Karpas-422 (cell line): ENCODE measurements around the gene VIM. TPM values are rescaled to one million over a fixed set of nuclear protein-coding genes. Genes with fewer than 3 reads are reported as not detected.

ENCODE experiments used
- DNase-seq: peaks from one replicate; pipeline ENCODE4 v3.0.0-alpha.2; 2015
- H2AFZ ChIP-seq: fragments of 200-600 bp; sonication (generic); 2 replicates; pipeline ENCODE4 v1.6.1; 2014; ENCODE audit warnings: antibody characterized with exemption, low read length, mixed read lengths
- H3K27ac ChIP-seq: fragments of 200-600 bp; sonication (generic); 2 replicates; pipeline ENCODE4 v1.5.1; 2014; ENCODE audit warnings: mild to moderate bottlenecking, low read length, moderate library complexity
- H3K27me3 ChIP-seq: fragments of 200-600 bp; sonication (generic); 2 replicates; pipeline ENCODE4 v1.6.1; 2014; ENCODE audit warnings: low read length, mixed read lengths
- H3K36me3 ChIP-seq: fragments of 200-600 bp; sonication (generic); 2 replicates; pipeline ENCODE4 v1.6.1; 2014; ENCODE audit warnings: low read length, mixed read lengths; ENCODE audit not compliant: insufficient read depth
- H3K4me1 ChIP-seq: fragments of 200-600 bp; sonication (generic); 2 replicates; pipeline ENCODE4 v1.6.1; 2014; ENCODE audit warnings: mild to moderate bottlenecking, low read length, mixed read lengths
- H3K4me2 ChIP-seq: fragments of 200-600 bp; sonication (generic); 2 replicates; pipeline ENCODE4 v1.6.1; 2014; ENCODE audit warnings: low read length, low read depth, mild to moderate bottlenecking; ENCODE audit not compliant: poor library complexity, severe bottlenecking
- H3K4me3 ChIP-seq: fragments of 200-600 bp; sonication (generic); 2 replicates; pipeline ENCODE4 v1.5.1; 2014; ENCODE audit warnings: mild to moderate bottlenecking, antibody characterized with exemption, low read length, mixed read lengths
- H3K79me2 ChIP-seq: fragments of 200-600 bp; sonication (generic); 2 replicates; pipeline ENCODE4 v1.6.1; 2014; ENCODE audit warnings: mild to moderate bottlenecking, low read length, mixed read lengths
- H3K9ac ChIP-seq: fragments of 200-600 bp; sonication (generic); 2 replicates; pipeline ENCODE4 v1.6.0; 2014; ENCODE audit warnings: low read length
- H3K9me2 ChIP-seq: fragments of 200-600 bp; sonication (generic), shearing (Covaris generic); replicated peaks from 2 replicates; pipeline ENCODE4 v1.6.0; 2014; ENCODE audit warnings: mild to moderate bottlenecking, low read length, moderate library complexity; ENCODE audit not compliant: insufficient read depth
- H3K9me3 ChIP-seq: fragments of 300-700, 200-600 bp; sonication (generic); 2 replicates; pipeline ENCODE4 v1.6.1; 2014; ENCODE audit warnings: low read length, mixed read lengths
- H4K20me1 ChIP-seq: fragments of 200-600 bp; sonication (generic); 2 replicates; pipeline ENCODE4 v1.6.1; 2014; ENCODE audit warnings: mild to moderate bottlenecking, antibody characterized with exemption, low read length, low read depth; ENCODE audit not compliant: insufficient read depth
- total RNA-seq: library from RNA; depleted of rRNA; stranded (reverse); fragments of >200 nt; shearing (Covaris generic); gene quantifications from 2 replicates; pipeline ENCODE4 v1.2.3, GENCODE V29; 2014; ENCODE audit warnings: low replicate concordance

The VIM gene
- total RNA-seq, 1 experiment from 2014 or later, result 7.0 TPM

DNA sequence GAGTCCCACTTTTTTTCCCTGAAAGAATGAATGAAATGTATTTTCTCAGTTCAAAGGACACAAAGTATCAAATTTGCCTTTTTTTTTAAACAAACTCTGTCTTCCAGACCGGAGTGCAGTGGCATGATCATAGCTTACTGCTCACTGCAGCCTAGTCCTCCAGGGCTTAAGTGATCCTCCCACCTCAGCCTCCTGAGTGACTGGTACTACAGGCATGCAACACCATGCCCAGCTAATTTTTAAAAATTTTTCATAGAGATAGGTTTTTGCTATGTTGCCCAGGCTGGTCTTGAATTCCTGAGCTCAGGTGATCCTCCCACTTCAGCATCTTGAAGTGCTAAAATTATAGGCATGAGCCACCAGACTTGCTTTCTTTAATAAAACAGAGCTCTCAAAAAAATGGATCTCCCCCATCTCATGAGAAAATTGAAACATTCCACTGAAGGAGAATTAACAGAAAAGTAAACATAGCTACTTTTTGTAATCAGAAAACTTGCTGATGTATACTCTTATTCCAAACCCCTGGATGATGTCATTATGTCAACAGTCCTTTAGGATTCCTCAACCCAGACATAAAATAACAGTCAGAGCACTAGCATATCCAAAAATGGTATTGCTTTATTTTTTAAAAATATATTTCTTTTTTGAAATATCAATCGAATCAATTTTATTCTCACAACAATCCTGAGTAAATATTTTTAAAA, 14.2 kb upstream of the VIM start:
- Histone ChIP-seq H2AFZ (no peak overlapping the region), H3K9me3 (no peaks in the 10 kb centered on the region), H3K27me3 (no peaks in the 10 kb centered on the region), H3K79me2 (no peaks in the 10 kb centered on the region), H4K20me1 (no peaks in the 10 kb centered on the region), H3K4me3 (no peak overlapping the region), H3K4me1 (no peaks in the 10 kb centered on the region), H3K9ac (no peak overlapping the region), H3K4me2 (no peak overlapping the region), H3K36me3 (no peaks in the 10 kb centered on the region), H3K9me2 (no peaks in the 10 kb centered on the region), H3K27ac (no peak overlapping the region)
- DNase-seq, result no peak

- no peak for DNase-seq
- no peaks in the 10 kb centered on the region for H3K27me3 ChIP-seq
- H3K9me3 ChIP-seq, result no peaks in the 10 kb centered on the region
- no peak overlapping the region for H2AFZ ChIP-seq
- H3K4me3 ChIP-seq, result no peak overlapping the region
- H3K9me2 ChIP-seq, result no peaks in the 10 kb centered on the region
- no peaks in the 10 kb centered on the region for H4K20me1 ChIP-seq
- H3K27ac ChIP-seq, result no peak overlapping the region
- H3K4me2 ChIP-seq, result no peak overlapping the region
- H3K9ac ChIP-seq, result no peak overlapping the region
- no peaks in the 10 kb centered on the region for H3K36me3 ChIP-seq
- no peaks in the 10 kb centered on the region for H3K4me1 ChIP-seq
- H3K79me2 ChIP-seq, result no peaks in the 10 kb centered on the region
Measured at GRCh38 chr10:17214526-17214925, 13.5 kb upstream of the VIM start.

- Histone ChIP-seq H3K27ac (no peak overlapping the region), H3K36me3 (no peaks in the 10 kb centered on the region), H3K9me2 (no peaks in the 10 kb centered on the region), H3K79me2 (no peaks in the 10 kb centered on the region), H3K27me3 (no peaks in the 10 kb centered on the region), H2AFZ (no peak overlapping the region), H4K20me1 (no peaks in the 10 kb centered on the region), H3K4me3 (no peak overlapping the region), H3K9me3 (no peaks in the 10 kb centered on the region), H3K4me1 (no peaks in the 10 kb centered on the region), H3K9ac (no peak overlapping the region), H3K4me2 (no peak overlapping the region)
- no peak for DNase-seq
Measured at GRCh38 chr10:17214971-17215781, 12.9 kb upstream of the VIM start.

DNA sequence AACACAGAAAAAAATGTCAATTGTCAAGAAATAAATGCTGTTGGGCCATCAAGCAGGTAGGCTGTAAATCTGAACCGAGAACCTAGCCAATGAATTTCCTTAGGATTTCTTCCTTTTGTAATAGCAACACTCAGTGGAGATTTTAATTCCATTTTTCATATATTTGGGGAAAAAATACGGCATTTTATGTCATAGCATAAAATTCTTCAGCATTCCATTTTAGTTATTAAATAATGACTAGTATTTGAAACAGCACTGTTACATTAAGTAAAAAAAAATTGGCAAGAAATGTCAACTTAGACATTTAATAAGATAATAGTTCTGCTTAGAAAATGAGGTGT, 12.3 kb upstream of the VIM start:
- H3K4me3 ChIP-seq, result no peak overlapping the region
- H3K4me2 ChIP-seq, result no peak overlapping the region
- H3K9me3 ChIP-seq, result no peaks in the 10 kb centered on the region
- H3K4me1 ChIP-seq, result no peaks in the 10 kb centered on the region
- H3K9me2 ChIP-seq, result no peaks in the 10 kb centered on the region
- no peaks in the 10 kb centered on the region for H3K27me3 ChIP-seq
- H3K79me2 ChIP-seq, result no peaks in the 10 kb centered on the region
- no peak for DNase-seq
- no peaks in the 10 kb centered on the region for H4K20me1 ChIP-seq
- H3K36me3 ChIP-seq, result no peaks in the 10 kb centered on the region
- no peak overlapping the region for H3K9ac ChIP-seq
- no peak overlapping the region for H3K27ac ChIP-seq
- no peak overlapping the region for H2AFZ ChIP-seq

GRCh38 chr10:17216217-17216900, 11.7 kb upstream of the VIM start:
- Histone ChIP-seq H3K4me3 (no peak overlapping the region), H4K20me1 (no peaks in the 10 kb centered on the region), H3K9ac (no peak overlapping the region), H3K27ac (no peak overlapping the region), H2AFZ (no peak overlapping the region), H3K36me3 (no peaks in the 10 kb centered on the region), H3K27me3 (no peaks in the 10 kb centered on the region), H3K9me2 (no peaks in the 10 kb centered on the region), H3K79me2 (no peaks in the 10 kb centered on the region), H3K4me2 (no peak overlapping the region), H3K4me1 (no peaks in the 10 kb centered on the region), H3K9me3 (no peaks in the 10 kb centered on the region)
- DNase-seq, result no peak

DNA sequence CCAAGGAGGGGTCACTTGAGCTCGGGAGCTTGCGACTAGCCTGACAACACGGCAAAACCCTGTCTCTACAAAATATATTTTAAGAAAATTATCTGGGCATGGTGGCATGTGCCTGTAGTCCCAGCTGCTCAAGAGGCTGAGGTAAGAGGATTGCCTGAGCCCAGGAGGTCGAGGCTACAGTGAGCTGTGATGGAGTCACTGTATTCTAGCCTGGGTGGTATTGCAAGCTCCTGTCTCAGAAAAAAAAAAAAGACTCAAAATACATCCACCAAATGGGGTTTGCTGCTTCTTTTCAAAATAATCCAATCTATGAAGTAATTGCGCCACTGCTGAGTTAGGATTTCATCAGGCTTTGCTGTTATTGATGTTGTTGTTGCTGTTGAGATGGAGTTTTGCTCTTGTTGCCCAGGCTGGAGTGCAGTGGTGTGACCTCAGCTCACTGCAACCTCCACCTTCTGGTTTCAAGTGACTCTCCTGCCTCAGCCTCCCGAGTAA, 11.1 kb upstream of the VIM start:
- Histone ChIP-seq H3K4me2 (no peak overlapping the region), H3K9ac (no peak overlapping the region)

GRCh38 chr10:17217631-17218232, 10.3 kb upstream of the VIM start:
- no peak overlapping the region for H3K27ac ChIP-seq
- H3K9me3 ChIP-seq, result no peaks in the 10 kb centered on the region
- no peak overlapping the region for H3K9ac ChIP-seq
- H3K4me2 ChIP-seq, result no peak overlapping the region
- no peaks in the 10 kb centered on the region for H3K9me2 ChIP-seq
- H3K79me2 ChIP-seq, result no peaks in the 10 kb centered on the region
- no peak overlapping the region for H2AFZ ChIP-seq
- H4K20me1 ChIP-seq, result no peaks in the 10 kb centered on the region
- H3K4me1 ChIP-seq, result no peaks in the 10 kb centered on the region
- no peaks in the 10 kb centered on the region for H3K27me3 ChIP-seq
- DNase-seq, result no peak
- no peak overlapping the region for H3K4me3 ChIP-seq
- no peaks in the 10 kb centered on the region for H3K36me3 ChIP-seq

More for the DNA sequence above, 11.1 kb upstream of the VIM start:
- Histone ChIP-seq H4K20me1 (no peaks in the 10 kb centered on the region), H3K27me3 (no peaks in the 10 kb centered on the region), H3K9me3 (no peaks in the 10 kb centered on the region), H3K36me3 (no peaks in the 10 kb centered on the region), H3K9me2 (no peaks in the 10 kb centered on the region), H3K4me1 (no peaks in the 10 kb centered on the region), H3K4me3 (no peak overlapping the region), H2AFZ (no peak overlapping the region), H3K79me2 (no peaks in the 10 kb centered on the region), H3K27ac (no peak overlapping the region)
- no peak for DNase-seq

DNA sequence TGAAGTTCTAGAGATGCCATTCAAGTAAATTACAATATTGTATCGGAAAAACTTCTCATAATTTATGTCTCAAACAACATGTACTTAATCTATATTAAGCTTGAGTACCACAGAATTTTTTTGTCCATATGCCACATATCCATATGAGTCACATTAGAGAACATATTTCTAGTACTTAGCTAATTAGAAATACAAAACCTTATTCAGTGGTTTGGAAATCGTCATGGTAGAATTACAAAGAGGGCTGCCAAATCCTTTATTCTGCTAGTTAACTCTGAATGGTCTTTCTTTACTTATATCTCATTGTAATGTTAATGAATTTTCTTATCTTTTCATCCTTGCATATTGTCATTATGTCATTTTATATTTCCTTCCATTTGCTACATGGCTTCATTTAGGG, 9.0 kb upstream of the VIM start:
- no peak overlapping the region for H3K27ac ChIP-seq
- no peaks in the 10 kb centered on the region for H3K9me2 ChIP-seq
- H3K79me2 ChIP-seq, result no peaks in the 10 kb centered on the region
- H3K9me3 ChIP-seq, result no peaks in the 10 kb centered on the region
- no peaks in the 10 kb centered on the region for H3K4me1 ChIP-seq
- no peak overlapping the region for H3K4me2 ChIP-seq
- H3K27me3 ChIP-seq, result no peaks in the 10 kb centered on the region
- no peaks in the 10 kb centered on the region for H3K36me3 ChIP-seq
- no peaks in the 10 kb centered on the region for H4K20me1 ChIP-seq
- no peak overlapping the region for H2AFZ ChIP-seq
- H3K4me3 ChIP-seq, result no peak overlapping the region
- DNase-seq, result no peak
- H3K9ac ChIP-seq, result no peak overlapping the region
